ENCODE measurements around the gene RACGAP1.

Gene RACGAP1

GRCh38 chr12:49984476-49985359 lies 40.6 kb downstream of the RACGAP1 start:
- peak; percentile 72 for DNase-seq

GRCh38 chr12:49983892-49984291 lies 41.4 kb downstream of the RACGAP1 start:
- peak; percentile 91 for DNase-seq

- peak; percentile 54 for DNase-seq
These were observed 42.8 kb downstream of the RACGAP1 start for GRCh38 chr12:49982246-49983087.

- no peak for DNase-seq
These were observed 44.6 kb downstream of the RACGAP1 start for GRCh38 chr12:49980501-49981349.

GRCh38 chr12:49979791-49980190 lies 45.5 kb downstream of the RACGAP1 start:
- DNase-seq, result no peak

GRCh38 chr12:49979016-49979586 lies 46.2 kb downstream of the RACGAP1 start:
- DNase-seq, result no peak

- no peak for DNase-seq
These were observed 47.2 kb downstream of the RACGAP1 start for GRCh38 chr12:49978125-49978524.

GRCh38 chr12:49976557-49976956 lies 48.7 kb downstream of the RACGAP1 start:
- DNase-seq, result no peak

GRCh38 chr12:49975318-49975761 lies 50.0 kb downstream of the RACGAP1 start:
- DNase-seq, result peak; percentile 61

GRCh38 chr12:49974677-49975317 lies 50.5 kb downstream of the RACGAP1 start:
- DNase-seq, result no peak

- peak; percentile 86 for DNase-seq
These were observed 51.0 kb downstream of the RACGAP1 start for GRCh38 chr12:49974231-49974675.

GRCh38 chr12:49973361-49973830 lies 51.9 kb downstream of the RACGAP1 start:
- no peak for DNase-seq

GRCh38 chr12:49972641-49973360 lies 52.5 kb downstream of the RACGAP1 start, which contains the start of gene AQP6:
TSS of gene AQP6 (plus strand) at chr12:49972947. CDS start at chr12:49973174, 227 bp downstream.
- DNase-seq, result no peak

GRCh38 chr12:49972129-49972528 lies 53.2 kb downstream of the RACGAP1 start:
- no peak for DNase-seq

GRCh38 chr12:49971141-49971540 lies 54.2 kb downstream of the RACGAP1 start:
- no peak for DNase-seq

GRCh38 chr12:49970658-49971057 lies 54.6 kb downstream of the RACGAP1 start:
- no peak for DNase-seq

- DNase-seq, result no peak
These were observed 55.5 kb downstream of the RACGAP1 start for GRCh38 chr12:49969651-49970429.

GRCh38 chr12:49969027-49969426 lies 56.3 kb downstream of the RACGAP1 start:
- DNase-seq, result no peak

- no peak for DNase-seq
These were observed 56.8 kb downstream of the RACGAP1 start for GRCh38 chr12:49968471-49968870.

- DNase-seq, result no peak
These were observed 57.5 kb downstream of the RACGAP1 start for GRCh38 chr12:49967777-49968250.

All from islet precursor cell (in vitro differentiated cells).